NCI-H2107 treated with DMSO at 0.1 percent for 48 hours (cell line): ENCODE measurements around the gene PKN1.
"Not testable (repeated sequence)": the region's sequence is repeated elsewhere in the genome, so short reads cannot be mapped to it uniquely, and the experiment has no call there.

Experiments used
- DNase-seq: peaks from one replicate; lab custom pipeline; 2025; ENCODE audit not compliant: unreplicated experiment; lab: John Stamatoyannopoulos, UW

Gene PKN1

GRCh38 chr19:14462401-14462800 is 29.3 kb downstream of the PKN1 start:
- not testable (repeated sequence) for DNase-seq

- no peak for DNase-seq
These were observed 30.6 kb downstream of the PKN1 start for GRCh38 chr19:14463747-14464146.

GRCh38 chr19:14467391-14467790 is 34.3 kb downstream of the PKN1 start:
- DNase-seq, result no peak

- DNase-seq, result no peak
These were observed 34.7 kb downstream of the PKN1 start for GRCh38 chr19:14467816-14468215.

DNA sequence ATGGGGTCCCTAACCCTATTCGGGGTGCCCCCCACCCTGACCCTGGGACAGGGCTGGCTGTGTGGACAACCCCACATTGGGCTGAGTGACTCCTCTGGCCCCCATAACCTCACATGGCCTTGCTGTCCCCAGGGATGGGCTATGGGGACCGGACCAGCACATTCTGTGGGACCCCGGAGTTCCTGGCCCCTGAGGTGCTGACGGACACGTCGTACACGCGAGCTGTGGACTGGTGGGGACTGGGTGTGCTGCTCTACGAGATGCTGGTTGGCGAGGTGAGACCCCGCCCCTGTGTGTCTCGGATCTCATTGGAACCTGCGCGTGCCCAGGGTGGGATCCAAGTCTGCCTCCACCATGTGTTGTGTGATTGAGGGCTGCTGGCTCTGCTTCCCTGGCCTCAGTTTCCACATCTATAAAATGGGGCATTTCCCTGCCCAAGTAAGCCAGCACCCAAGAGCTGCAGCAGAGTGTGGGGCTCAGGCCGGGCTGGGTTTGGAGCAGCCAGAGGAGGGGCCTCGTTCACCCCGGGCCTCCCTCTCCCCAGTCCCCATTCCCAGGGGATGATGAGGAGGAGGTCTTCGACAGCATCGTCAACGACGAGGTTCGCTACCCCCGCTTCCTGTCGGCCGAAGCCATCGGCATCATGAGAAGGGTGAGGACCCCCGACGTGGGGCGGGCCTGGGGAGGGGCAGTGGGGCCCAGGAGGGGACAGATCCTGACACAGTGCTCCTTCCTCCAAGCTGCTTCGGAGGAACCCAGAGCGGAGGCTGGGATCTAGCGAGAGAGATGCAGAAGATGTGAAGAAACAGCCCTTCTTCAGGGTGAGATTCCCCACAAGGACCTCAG is 37.1 kb downstream of the PKN1 start:
- no peak for DNase-seq

GRCh38 chr19:14471436-14472187 is 38.5 kb downstream of the PKN1 start:
- no peak for DNase-seq

- DNase-seq, result no peak
These were observed 39.3 kb downstream of the PKN1 start for GRCh38 chr19:14472202-14472938.

GRCh38 chr19:14473073-14473977 is 40.2 kb downstream of the PKN1 start:
- no peak for DNase-seq

GRCh38 chr19:14473978-14474578 is 41.0 kb downstream of the PKN1 start:
- DNase-seq, result no peak

DNA sequence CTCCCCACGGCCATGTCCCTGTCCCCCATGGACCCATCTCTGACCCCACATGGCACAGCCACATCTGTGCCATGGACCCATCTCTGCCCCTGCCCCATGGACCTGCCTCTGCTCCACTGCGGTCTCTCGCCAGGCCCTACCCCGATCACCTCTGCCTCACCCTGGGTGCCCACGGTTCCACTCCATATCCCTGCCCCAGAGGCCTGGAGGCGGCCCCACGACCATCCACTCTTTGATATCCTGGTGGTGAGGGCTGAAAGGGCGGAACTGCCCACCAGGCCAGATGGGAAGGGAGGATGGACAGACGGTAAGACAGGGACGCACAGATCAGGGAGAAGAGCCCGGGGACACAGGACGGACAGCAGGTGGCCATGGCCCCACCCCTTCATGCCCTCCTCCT is 41.7 kb downstream of the PKN1 start:
- no peak for DNase-seq

- no peak for DNase-seq
These were observed 42.4 kb downstream of the PKN1 start, which contains the start of gene PTGER1 for GRCh38 chr19:14475251-14476073. Gene PTGER1, minus strand, starts transcription at chr19:14475354. Its CDS starts 1,034 bp downstream, at chr19:14474320.

- DNase-seq, result no peak
These were observed 43.2 kb downstream of the PKN1 start for GRCh38 chr19:14476327-14476672.

DNA sequence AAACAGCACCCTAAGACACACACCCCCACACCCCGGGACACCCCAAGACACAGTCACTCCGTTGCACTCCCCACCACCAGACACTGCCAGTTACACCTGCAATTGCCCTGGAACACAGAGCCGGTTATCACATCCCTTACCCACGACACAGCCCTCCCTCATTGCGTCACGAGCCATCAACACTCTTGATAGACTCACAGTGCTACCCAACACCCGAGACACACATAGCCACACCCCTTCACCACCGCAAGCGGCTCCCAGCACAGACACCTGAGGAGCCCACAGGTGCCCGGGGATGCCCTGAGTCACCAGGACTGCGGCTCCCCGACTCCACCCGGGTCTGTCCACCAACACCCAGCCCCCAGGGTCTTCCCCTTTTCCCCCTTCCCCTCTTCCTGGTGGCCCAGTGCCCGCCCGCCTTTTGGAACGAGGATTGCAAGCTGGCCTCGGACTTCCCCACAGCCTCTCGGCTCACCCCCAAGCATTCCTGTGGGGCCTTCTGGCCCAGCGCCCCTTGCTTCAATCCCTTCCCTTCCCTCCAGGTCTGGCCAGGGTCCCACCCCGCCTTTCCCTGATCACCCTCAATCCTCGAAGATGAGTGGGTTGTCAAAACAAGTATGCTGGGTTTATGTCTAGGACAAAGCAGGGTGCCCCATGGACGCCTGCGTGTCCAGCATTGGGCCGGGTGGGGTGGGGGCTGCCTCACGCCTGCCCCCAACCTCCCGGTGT is 43.7 kb downstream of the PKN1 start:
- peak; percentile 57 for DNase-seq

- no peak for DNase-seq
These were observed 44.5 kb downstream of the PKN1 start for GRCh38 chr19:14477418-14478112.

DNA sequence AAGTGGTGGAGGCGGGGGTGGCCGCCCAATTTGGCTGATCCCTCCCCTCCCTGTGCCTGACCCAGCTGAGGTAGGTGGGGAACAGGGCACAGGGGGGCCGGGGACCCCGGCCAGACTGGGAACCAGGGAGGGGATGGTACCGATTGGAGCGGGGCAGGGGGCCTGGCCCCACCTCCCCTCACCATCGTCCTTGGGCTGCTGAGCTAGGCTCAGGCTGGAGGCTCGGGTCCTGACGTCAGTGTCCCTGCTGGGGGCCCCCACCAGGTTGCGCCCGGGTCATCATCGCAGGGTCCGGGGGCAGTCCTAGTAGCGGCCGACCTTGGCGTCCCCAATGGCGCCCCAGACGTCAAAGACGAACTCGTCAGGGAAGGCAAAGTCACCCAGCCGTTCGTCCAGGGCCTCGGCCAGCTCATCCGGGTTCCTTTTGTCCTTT is 45.0 kb downstream of the PKN1 start:
- no peak for DNase-seq

- DNase-seq, result no peak
These were observed 46.3 kb downstream of the PKN1 start for GRCh38 chr19:14479309-14479974.

GRCh38 chr19:14479975-14480699 is 47.0 kb downstream of the PKN1 start:
- DNase-seq, result no peak
